ENCODE data around the gene GRIK3.

Gene GRIK3

GRCh38 chr1:37037690-37038089 is 3.4 kb upstream of the GRIK3 start:
- ChIA-PET POLR2A (no interaction called here), CTCF (interaction anchor here (0.7 kb wide), 1 partner anchor 8 kb away, joined by 3 read pairs; no protein-coding TSS in a partner anchor)
- TF ChIP-seq LEF1 (IDR thresholded peaks at IDR 0.05; ENCODE audit: borderline replicate concordance) (no peak), HDGF (IDR thresholded peaks at IDR 0.05; ENCODE audit: borderline replicate concordance) (no peak), PKNOX1 (IDR thresholded peaks at IDR 0.05) (no peak), SP1 (IDR thresholded peaks at IDR 0.05) (no peak), ZNF384 (IDR thresholded peaks at IDR 0.05) (no peak), FOXM1 (IDR thresholded peaks at IDR 0.05; ENCODE audit: borderline replicate concordance) (no peak), SUZ12 (IDR thresholded peaks at IDR 0.05) (no peak), CTBP1 (IDR thresholded peaks at IDR 0.05; ENCODE audit: borderline replicate concordance) (no peak)
- DNase-seq (ENCODE audit: extremely low spot score): no peak

- ChIA-PET CTCF (no interaction called here), POLR2A (no interaction called here)
- no peak for DNase-seq (ENCODE audit: extremely low spot score)
- TF ChIP-seq PKNOX1 (IDR thresholded peaks at IDR 0.05): no peak
- no peak for TF ChIP-seq LEF1 (IDR thresholded peaks at IDR 0.05; ENCODE audit: borderline replicate concordance)
- TF ChIP-seq SUZ12 (IDR thresholded peaks at IDR 0.05): no peak
- TF ChIP-seq HDGF (IDR thresholded peaks at IDR 0.05; ENCODE audit: borderline replicate concordance): no peak
- no peak for TF ChIP-seq BHLHE40 (IDR thresholded peaks at IDR 0.05; ENCODE audit: borderline replicate concordance)
- no peak for TF ChIP-seq SP1 (IDR thresholded peaks at IDR 0.05)
- no peak for TF ChIP-seq TARDBP (IDR thresholded peaks at IDR 0.05)
- no peak for TF ChIP-seq ELF4 (IDR thresholded peaks at IDR 0.05)
- no peak for TF ChIP-seq FOXM1 (IDR thresholded peaks at IDR 0.05; ENCODE audit: borderline replicate concordance)
- TF ChIP-seq FOXK2 (IDR thresholded peaks at IDR 0.05): no peak
- TF ChIP-seq NFRKB (IDR thresholded peaks at IDR 0.05): no peak
- TF ChIP-seq ARNT (IDR thresholded peaks at IDR 0.05): no peak
- TF ChIP-seq FOXA1 (IDR thresholded peaks at IDR 0.05): no peak
- TF ChIP-seq CTBP1 (IDR thresholded peaks at IDR 0.05; ENCODE audit: borderline replicate concordance): no peak
- TF ChIP-seq L3MBTL2 (conservative IDR thresholded peaks at IDR 0.05): no peak
- TF ChIP-seq ZNF384 (IDR thresholded peaks at IDR 0.05): no peak
Observed at GRCh38 chr1:37036667-37037053, 2.3 kb upstream of the GRIK3 start.

GRCh38 chr1:37035796-37036666 is 1.7 kb upstream of the GRIK3 start:
- DNase-seq (ENCODE audit: extremely low spot score): no peak
- TF ChIP-seq FOXK2 (IDR thresholded peaks at IDR 0.05): no peak
- TF ChIP-seq PKNOX1 (IDR thresholded peaks at IDR 0.05): no peak
- no peak for TF ChIP-seq ELF4 (IDR thresholded peaks at IDR 0.05)
- no peak for TF ChIP-seq NFRKB (IDR thresholded peaks at IDR 0.05)
- TF ChIP-seq SUZ12 (IDR thresholded peaks at IDR 0.05): no peak
- no peak for TF ChIP-seq ARNT (IDR thresholded peaks at IDR 0.05)
- TF ChIP-seq CTBP1 (IDR thresholded peaks at IDR 0.05; ENCODE audit: borderline replicate concordance): no peak
- TF ChIP-seq HDGF (IDR thresholded peaks at IDR 0.05; ENCODE audit: borderline replicate concordance): no peak
- no peak for TF ChIP-seq FOXM1 (IDR thresholded peaks at IDR 0.05; ENCODE audit: borderline replicate concordance)
- TF ChIP-seq L3MBTL2 (conservative IDR thresholded peaks at IDR 0.05): no peak
- no peak for TF ChIP-seq FOXA1 (IDR thresholded peaks at IDR 0.05)
- TF ChIP-seq TARDBP (IDR thresholded peaks at IDR 0.05): no peak
- no peak for TF ChIP-seq ZNF384 (IDR thresholded peaks at IDR 0.05)
- no peak for TF ChIP-seq BHLHE40 (IDR thresholded peaks at IDR 0.05; ENCODE audit: borderline replicate concordance)
- no peak for TF ChIP-seq SP1 (IDR thresholded peaks at IDR 0.05)
- no peak for TF ChIP-seq LEF1 (IDR thresholded peaks at IDR 0.05; ENCODE audit: borderline replicate concordance)
- POLR2A ChIA-PET: no interaction called here
- CTCF ChIA-PET: interaction anchor here (0.6 kb wide), 1 partner anchor 228 kb away, joined by 3 read pairs; no protein-coding TSS in a partner anchor

- TF ChIP-seq BHLHE40 (IDR thresholded peaks at IDR 0.05; ENCODE audit: borderline replicate concordance): no peak
- TF ChIP-seq FOXA1 (IDR thresholded peaks at IDR 0.05): no peak
- TF ChIP-seq SP1 (IDR thresholded peaks at IDR 0.05): no peak
- TF ChIP-seq PKNOX1 (IDR thresholded peaks at IDR 0.05): no peak
- TF ChIP-seq TARDBP (IDR thresholded peaks at IDR 0.05): no peak
- no peak for TF ChIP-seq FOXK2 (IDR thresholded peaks at IDR 0.05)
- TF ChIP-seq CTBP1 (IDR thresholded peaks at IDR 0.05; ENCODE audit: borderline replicate concordance): no peak
- no peak for TF ChIP-seq ARNT (IDR thresholded peaks at IDR 0.05)
- TF ChIP-seq ELF4 (IDR thresholded peaks at IDR 0.05): no peak
- TF ChIP-seq L3MBTL2 (conservative IDR thresholded peaks at IDR 0.05): no peak
- TF ChIP-seq SUZ12 (IDR thresholded peaks at IDR 0.05): no peak
- TF ChIP-seq FOXM1 (IDR thresholded peaks at IDR 0.05; ENCODE audit: borderline replicate concordance): no peak
- TF ChIP-seq ZNF384 (IDR thresholded peaks at IDR 0.05): no peak
- TF ChIP-seq HDGF (IDR thresholded peaks at IDR 0.05; ENCODE audit: borderline replicate concordance): no peak
- TF ChIP-seq LEF1 (IDR thresholded peaks at IDR 0.05; ENCODE audit: borderline replicate concordance): no peak
- no peak for TF ChIP-seq NFRKB (IDR thresholded peaks at IDR 0.05)
- DNase-seq (ENCODE audit: extremely low spot score): no peak
- ChIA-PET CTCF (interaction anchor here (0.6 kb wide), 1 partner anchor 228 kb away, joined by 3 read pairs; no protein-coding TSS in a partner anchor), POLR2A (no interaction called here)
Observed at GRCh38 chr1:37035014-37035691, 838 bp upstream of the GRIK3 start.

Data from HEK293T (cell line).